GM18520 (cell line): ENCODE measurements around the gene PGK1.

Experiments used
- ATAC-seq: cut with Tn5 transposase; IDR thresholded peaks from one replicate; pipeline ENCODE4 v1.9.1; 2021; ENCODE audit not compliant: unreplicated experiment

PGK1 gene

GRCh38 chrX:78165425-78165824, 61.4 kb downstream of the PGK1 start:
- ATAC-seq = no peak

- ATAC-seq = no peak
Observed at GRCh38 chrX:78168065-78168464, 64.0 kb downstream of the PGK1 start.
